Memory B cell (primary cell): ENCODE results near the gene OCLN.
"Not testable (repeated sequence)": the region's sequence is repeated elsewhere in the genome, so short reads cannot be mapped to it uniquely, and the experiment has no call there.

Source experiments
- ATAC-seq: fragments of 150-1000 bp; cut with Tn5 transposase; 2 replicates; pipeline ENCODE4 v1.10.0; 2021; ENCODE audit warnings: low read depth, mild to moderate bottlenecking, moderate library complexity
- DNase-seq, 2 donors: peaks; one replicate each; pipeline ENCODE4 v3.0.0; 2022; ENCODE audit warnings: low spot score in 2 of 2
- H3K27ac Mint-ChIP-seq: one replicate; pipeline ENCODE4 v1.8.0; 2022; ENCODE audit warnings: mild to moderate bottlenecking, moderate library complexity, mixed read lengths
- H3K27me3 Mint-ChIP-seq: one replicate; pipeline ENCODE4 v1.8.0; 2022; ENCODE audit warnings: mixed read lengths
- H3K36me3 Mint-ChIP-seq: one replicate; pipeline ENCODE4 v1.8.0; 2022; ENCODE audit warnings: mild to moderate bottlenecking, mixed read lengths
- H3K4me1 Mint-ChIP-seq: one replicate; pipeline ENCODE4 v1.8.0; 2022; ENCODE audit warnings: mixed read lengths
- H3K4me3 Mint-ChIP-seq: one replicate; pipeline ENCODE4 v1.8.0; 2022; ENCODE audit warnings: mild to moderate bottlenecking, moderate library complexity, mixed read lengths
- H3K9me3 Mint-ChIP-seq: one replicate; pipeline ENCODE4 v1.8.0; 2022; ENCODE audit warnings: mixed read lengths

The OCLN gene

DNA sequence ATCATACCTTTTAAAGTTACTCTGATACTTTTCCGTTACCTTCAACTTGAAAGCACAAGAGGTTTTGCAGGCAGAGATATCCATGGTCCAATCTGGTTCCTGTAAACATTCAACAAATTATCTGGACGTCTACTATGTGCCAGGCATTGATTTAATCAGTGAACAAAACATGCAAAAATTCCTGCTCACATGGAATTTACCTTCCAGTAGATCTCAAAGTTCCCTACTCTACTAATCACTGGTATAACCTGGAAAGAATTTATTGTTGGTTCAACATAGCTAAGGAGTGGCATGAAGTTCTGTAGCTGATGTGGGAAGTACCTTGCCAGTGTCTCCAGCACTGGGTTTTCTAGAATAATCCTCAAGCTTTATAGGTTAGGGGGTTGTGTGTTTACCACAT is 9.8 kb downstream of the OCLN start:
- H3K36me3 Mint-ChIP-seq, result no peaks in the 10 kb centered on the region
- no peaks in the 10 kb centered on the region for H3K4me1 Mint-ChIP-seq
- no peak overlapping the region for H3K4me3 Mint-ChIP-seq
- H3K9me3 Mint-ChIP-seq, result no peaks in the 10 kb centered on the region
- no peak for DNase-seq
- no peak for ATAC-seq
- H3K27me3 Mint-ChIP-seq, result no peaks in the 10 kb centered on the region
- no peak overlapping the region for H3K27ac Mint-ChIP-seq

DNA sequence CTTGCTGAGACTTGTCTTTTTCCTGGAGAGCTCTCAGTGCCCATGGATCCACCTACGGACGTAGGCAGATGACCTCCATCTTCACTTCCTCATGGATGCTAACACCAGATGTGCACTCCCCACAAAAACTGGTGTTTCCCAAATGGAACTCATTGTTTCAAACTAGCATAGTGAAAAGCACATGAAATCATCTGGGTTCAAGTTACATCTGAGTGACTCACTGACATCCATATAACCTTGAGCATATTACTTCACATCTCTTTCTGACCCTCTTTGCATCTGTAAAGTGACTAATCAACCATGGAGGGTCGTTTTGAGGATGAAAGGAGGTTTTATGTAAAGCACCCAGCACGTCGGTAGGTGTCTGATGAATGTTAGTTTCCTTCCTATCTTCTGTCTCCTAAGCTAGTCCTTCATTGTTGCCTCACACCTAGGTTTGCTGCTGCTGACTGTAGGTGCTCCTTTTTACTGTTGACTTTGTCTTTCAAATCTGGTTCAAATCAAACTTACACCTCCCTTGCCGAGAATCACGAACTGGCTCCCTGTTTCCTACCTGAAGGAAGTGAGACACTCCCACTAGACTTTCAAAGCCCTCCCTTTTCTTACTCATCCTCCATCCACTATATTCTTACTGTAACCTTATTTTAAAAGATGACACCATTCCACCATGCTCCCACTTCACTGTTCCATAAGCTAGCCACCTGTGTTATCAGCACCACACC is 10.3 kb downstream of the OCLN start:
- ATAC-seq (no peak), DNase-seq (no peak)
- Mint-ChIP-seq H3K4me1 (no peaks in the 10 kb centered on the region), H3K36me3 (no peaks in the 10 kb centered on the region), H3K27ac (no peak overlapping the region), H3K9me3 (no peaks in the 10 kb centered on the region), H3K4me3 (no peak overlapping the region), H3K27me3 (no peaks in the 10 kb centered on the region)

DNA sequence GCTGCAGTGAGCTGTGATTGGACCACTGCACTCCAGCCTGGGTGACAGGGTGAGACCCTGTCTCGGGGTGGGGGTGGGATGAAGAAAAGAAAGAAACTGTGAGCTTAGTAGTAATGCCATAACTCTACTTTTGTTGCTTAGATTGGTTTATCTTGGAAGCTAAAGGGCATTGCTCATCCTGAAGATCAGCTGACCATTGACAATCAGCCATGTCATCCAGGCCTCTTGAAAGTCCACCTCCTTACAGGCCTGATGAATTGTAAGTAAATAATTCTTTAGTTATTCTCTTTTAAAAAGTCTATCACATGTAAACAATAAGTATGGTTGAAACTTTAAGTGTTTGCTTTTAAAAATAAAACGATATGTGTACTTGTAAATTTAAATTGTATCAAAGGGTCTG is 11.4 kb downstream of the OCLN start:
- Mint-ChIP-seq H3K36me3 (no peaks in the 10 kb centered on the region), H3K4me1 (no peaks in the 10 kb centered on the region), H3K4me3 (no peak overlapping the region), H3K27me3 (no peaks in the 10 kb centered on the region), H3K9me3 (no peaks in the 10 kb centered on the region), H3K27ac (no peak overlapping the region)
- DNase-seq (no peak), ATAC-seq (no peak)

DNA sequence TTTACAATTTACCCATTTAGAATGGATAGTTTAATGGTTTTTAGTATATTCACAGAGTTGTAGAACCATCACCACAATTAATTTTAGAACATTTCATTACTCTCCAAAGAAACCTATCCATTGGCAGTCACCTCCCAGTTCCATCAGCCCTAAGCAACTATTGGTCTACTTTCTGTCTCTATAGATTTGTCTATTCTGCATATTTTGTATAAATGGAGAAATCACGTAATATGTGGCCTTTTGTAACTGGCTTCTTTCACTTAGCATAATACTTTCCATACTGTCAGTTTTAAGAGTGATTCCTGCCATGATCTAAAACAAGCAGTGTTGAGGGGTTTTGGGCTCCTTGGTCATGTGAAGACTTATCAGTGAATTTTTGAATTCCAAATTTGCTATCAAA is 12.7 kb downstream of the OCLN start:
- ATAC-seq, result no peak
- no peak overlapping the region for H3K27ac Mint-ChIP-seq
- H3K4me1 Mint-ChIP-seq, result no peaks in the 10 kb centered on the region
- DNase-seq, result no peak
- H3K36me3 Mint-ChIP-seq, result no peaks in the 10 kb centered on the region
- no peaks in the 10 kb centered on the region for H3K27me3 Mint-ChIP-seq
- H3K4me3 Mint-ChIP-seq, result no peak overlapping the region
- H3K9me3 Mint-ChIP-seq, result no peaks in the 10 kb centered on the region

DNA sequence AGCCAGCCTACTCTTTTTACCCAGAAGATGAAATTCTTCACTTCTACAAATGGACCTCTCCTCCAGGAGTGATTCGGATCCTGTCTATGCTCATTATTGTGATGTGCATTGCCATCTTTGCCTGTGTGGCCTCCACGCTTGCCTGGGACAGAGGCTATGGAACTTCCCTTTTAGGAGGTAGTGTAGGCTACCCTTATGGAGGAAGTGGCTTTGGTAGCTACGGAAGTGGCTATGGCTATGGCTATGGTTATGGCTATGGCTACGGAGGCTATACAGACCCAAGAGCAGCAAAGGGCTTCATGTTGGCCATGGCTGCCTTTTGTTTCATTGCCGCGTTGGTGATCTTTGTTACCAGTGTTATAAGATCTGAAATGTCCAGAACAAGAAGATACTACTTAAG is 16.6 kb downstream of the OCLN start:
- ATAC-seq, result no peak
- no peaks in the 10 kb centered on the region for H3K9me3 Mint-ChIP-seq

DNA sequence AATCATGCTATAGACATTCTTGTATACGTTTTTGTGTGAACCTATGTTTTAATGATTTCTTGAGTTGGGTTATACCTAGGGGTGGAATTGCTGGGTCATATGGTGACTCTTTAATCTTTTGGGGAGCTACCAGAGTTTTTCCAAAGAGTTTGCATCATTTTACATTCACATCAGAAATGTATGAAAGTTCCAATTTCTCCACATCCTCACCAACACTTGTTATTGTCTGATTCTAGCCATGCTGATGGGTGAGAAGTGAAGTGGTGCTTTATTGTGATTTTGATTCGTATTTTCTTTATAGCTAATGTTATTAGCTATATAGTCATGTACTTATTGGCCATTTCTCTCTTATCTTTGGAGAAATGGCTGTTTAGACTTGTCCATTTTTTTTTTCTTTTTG is 18.1 kb downstream of the OCLN start:
- H3K27me3 Mint-ChIP-seq, result peaks cover 3% of the 10 kb centered on the region
- no peak overlapping the region for H3K4me3 Mint-ChIP-seq
- no peak overlapping the region for H3K27ac Mint-ChIP-seq
- DNase-seq (no peak), ATAC-seq (no peak)
- no peaks in the 10 kb centered on the region for H3K9me3 Mint-ChIP-seq
- no peaks in the 10 kb centered on the region for H3K4me1 Mint-ChIP-seq
- no peaks in the 10 kb centered on the region for H3K36me3 Mint-ChIP-seq

More for the DNA sequence above, 16.6 kb downstream of the OCLN start:
- Mint-ChIP-seq H3K27me3 (peaks cover 3% of the 10 kb centered on the region), H3K27ac (no peak overlapping the region), H3K36me3 (no peaks in the 10 kb centered on the region), H3K4me1 (no peaks in the 10 kb centered on the region), H3K4me3 (no peak overlapping the region)
- DNase-seq, result no peak

DNA sequence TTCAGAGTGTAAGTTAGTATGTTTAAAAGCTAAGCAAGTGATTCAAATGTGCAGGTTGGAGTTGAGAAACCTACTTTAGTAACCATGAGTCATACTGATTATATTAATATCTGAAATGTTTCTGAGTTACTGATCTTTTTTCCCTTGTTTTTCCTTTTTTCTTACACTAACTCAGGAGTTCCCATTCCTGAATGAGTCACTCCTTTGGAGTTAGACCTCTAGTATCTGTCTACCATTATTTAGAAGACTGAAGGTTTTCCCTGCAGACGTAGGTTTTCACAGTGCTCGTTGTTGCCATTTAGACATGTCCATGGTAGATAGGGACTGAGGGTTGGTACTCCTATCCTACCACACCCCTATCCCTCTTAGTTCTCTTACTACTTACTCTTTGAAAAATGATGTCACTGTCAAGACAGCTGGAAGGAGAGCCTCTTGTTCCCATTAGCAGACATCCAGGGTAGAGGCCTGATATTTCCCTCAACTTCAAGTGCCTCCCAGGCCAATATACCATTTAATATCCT is 20.2 kb downstream of the OCLN start:
- DNase-seq (no peak), ATAC-seq (no peak)
- Mint-ChIP-seq H3K4me1 (no peaks in the 10 kb centered on the region), H3K27me3 (peaks cover 3% of the 10 kb centered on the region), H3K9me3 (no peaks in the 10 kb centered on the region), H3K36me3 (no peaks in the 10 kb centered on the region), H3K4me3 (no peak overlapping the region), H3K27ac (no peak overlapping the region)

DNA sequence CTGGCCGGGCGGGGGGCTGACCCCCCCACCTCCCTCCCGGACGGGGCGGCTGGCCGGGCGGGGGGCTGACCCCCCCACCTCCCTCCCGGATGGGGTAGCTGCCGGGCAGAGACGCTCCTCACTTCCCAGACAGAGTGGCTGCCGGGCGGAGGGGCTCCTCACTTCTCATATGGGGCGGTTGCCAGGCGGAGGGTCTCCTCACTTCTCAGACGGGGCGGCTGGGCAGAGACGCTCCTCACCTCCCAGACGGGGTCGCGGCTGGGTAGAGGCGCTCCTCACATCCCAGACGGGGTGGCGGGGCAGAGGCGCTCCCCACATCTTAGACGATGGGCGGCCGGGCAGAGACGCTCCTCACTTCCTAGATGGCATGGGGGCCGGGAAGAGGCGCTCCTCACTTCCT is 23.0 kb downstream of the OCLN start:
- not testable (repeated sequence) for H3K4me3 Mint-ChIP-seq, H3K4me1 Mint-ChIP-seq, H3K27me3 Mint-ChIP-seq, H3K9me3 Mint-ChIP-seq, ATAC-seq, DNase-seq, H3K36me3 Mint-ChIP-seq, H3K27ac Mint-ChIP-seq

DNA sequence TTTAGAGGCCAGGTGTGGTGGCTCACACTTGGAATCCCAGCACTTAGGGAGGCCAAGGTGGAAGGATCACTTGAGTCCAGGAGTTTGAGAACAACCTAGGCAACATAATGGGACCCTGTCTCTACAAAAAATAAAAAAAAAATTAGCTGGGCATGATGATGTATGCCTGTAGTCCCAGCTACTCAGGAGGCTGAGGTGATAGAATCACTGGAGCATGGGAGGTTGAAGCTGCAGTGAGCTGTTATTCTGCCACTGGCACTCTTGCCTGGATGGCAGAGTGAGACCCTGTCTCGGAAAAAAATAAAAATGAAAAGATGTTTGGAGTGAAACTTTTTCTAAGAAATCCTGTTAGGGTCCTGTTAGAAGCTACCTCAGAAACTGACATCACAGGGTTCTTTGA is 24.2 kb downstream of the OCLN start:
- H3K4me1 Mint-ChIP-seq, result no peaks in the 10 kb centered on the region
- H3K27ac Mint-ChIP-seq, result no peak overlapping the region
- no peaks in the 10 kb centered on the region for H3K9me3 Mint-ChIP-seq
- no peaks in the 10 kb centered on the region for H3K36me3 Mint-ChIP-seq
- DNase-seq, result no peak
- peaks cover 3% of the 10 kb centered on the region for H3K27me3 Mint-ChIP-seq
- no peak for ATAC-seq
- H3K4me3 Mint-ChIP-seq, result no peak overlapping the region

DNA sequence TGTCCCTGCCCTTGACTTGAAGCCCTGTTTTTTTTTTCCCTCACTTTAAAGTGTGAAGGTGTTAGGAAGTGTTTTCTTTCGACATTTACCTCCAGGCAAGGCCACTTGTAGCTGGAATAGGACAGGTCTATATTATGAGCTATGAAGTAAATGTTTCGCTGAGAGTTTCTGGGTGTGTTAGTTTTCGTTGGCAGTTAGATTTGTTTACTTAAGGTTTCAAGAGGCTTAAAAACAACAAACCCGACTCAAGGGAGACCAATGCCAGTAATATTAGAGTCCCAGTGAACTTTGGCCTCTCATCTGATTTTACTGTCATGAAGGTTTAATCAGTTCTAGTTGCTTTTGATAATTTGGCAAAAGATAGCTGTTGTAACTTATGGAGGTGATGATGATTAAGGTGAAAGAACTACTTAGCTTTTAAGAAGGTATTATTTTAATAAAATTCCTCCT is 25.2 kb downstream of the OCLN start:
- Mint-ChIP-seq H3K9me3 (no peaks in the 10 kb centered on the region), H3K27ac (no peak overlapping the region), H3K4me1 (no peaks in the 10 kb centered on the region), H3K4me3 (no peak overlapping the region), H3K27me3 (peaks cover 2% of the 10 kb centered on the region), H3K36me3 (no peaks in the 10 kb centered on the region)
- DNase-seq (no peak), ATAC-seq (no peak)

DNA sequence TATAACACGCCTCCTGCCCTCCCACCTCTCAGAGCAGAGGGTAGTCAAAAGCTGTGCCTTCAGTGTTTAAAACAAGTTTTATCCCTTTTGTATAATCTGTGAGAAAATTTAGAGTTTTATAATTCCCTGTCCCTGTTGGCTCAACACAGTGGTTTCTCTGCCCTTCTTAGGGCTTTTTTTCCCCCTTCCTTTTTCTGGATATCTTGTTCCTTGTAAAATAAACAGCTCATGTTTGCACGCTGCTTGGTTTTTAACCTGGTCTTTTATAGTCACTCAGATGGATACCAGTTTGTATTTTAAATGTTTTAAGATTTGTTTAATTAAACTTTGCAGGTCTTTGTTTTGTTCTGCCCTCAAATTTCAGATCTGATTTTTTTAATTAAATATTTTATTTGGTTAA is 26.7 kb downstream of the OCLN start:
- Mint-ChIP-seq H3K4me3 (no peak overlapping the region), H3K9me3 (no peaks in the 10 kb centered on the region), H3K27me3 (no peaks in the 10 kb centered on the region), H3K36me3 (no peaks in the 10 kb centered on the region), H3K4me1 (no peaks in the 10 kb centered on the region), H3K27ac (no peak overlapping the region)
- ATAC-seq (no peak), DNase-seq (no peak)

DNA sequence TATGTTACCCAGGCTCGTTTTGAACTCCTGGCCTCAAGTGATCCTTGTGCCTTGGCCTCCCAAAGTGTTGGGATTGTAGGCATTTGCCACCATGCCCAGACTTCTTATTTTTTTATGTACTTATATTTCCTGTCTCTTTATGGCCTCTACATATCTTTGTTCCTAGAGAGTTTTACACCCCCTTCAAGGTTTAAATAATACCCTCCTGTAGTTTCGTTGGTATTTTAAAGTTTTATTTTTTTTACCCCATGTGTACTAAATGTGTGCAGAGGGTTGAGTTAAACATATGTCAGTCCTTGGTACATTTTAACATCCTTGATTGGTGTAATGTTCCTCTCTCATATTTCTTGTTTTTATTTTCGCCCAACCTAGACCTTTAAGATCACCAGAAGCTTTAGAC is 29.4 kb downstream of the OCLN start:
- DNase-seq (no peak), ATAC-seq (no peak)
- H3K27ac Mint-ChIP-seq, result no peak overlapping the region
- no peaks in the 10 kb centered on the region for H3K9me3 Mint-ChIP-seq
- no peaks in the 10 kb centered on the region for H3K36me3 Mint-ChIP-seq
- H3K4me3 Mint-ChIP-seq, result no peak overlapping the region
- H3K4me1 Mint-ChIP-seq, result no peaks in the 10 kb centered on the region
- H3K27me3 Mint-ChIP-seq, result peaks cover 2% of the 10 kb centered on the region

DNA sequence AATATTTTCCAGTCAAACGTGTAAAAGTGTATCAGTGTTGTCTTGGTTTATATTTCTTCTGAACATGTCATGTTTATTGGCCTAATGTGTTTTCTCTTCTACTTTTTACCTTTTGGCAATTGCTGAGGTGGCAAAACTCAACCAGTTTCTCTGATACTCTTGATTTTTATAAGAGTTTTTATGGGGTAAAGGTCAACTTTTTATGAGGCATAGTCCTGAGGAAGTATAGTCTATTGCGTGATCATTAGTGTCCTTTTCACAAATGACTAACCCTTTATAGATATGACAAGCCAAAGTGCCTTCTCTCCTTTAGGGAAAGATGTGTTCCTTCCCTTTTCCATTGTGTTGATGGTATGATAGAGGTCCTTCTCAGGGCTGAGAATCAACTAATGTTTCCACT is 32.9 kb downstream of the OCLN start:
- Mint-ChIP-seq H3K4me1 (no peaks in the 10 kb centered on the region), H3K4me3 (no peak overlapping the region), H3K9me3 (no peaks in the 10 kb centered on the region), H3K27me3 (peaks cover 4% of the 10 kb centered on the region), H3K36me3 (no peaks in the 10 kb centered on the region), H3K27ac (no peak overlapping the region)
- ATAC-seq (no peak), DNase-seq (no peak)

DNA sequence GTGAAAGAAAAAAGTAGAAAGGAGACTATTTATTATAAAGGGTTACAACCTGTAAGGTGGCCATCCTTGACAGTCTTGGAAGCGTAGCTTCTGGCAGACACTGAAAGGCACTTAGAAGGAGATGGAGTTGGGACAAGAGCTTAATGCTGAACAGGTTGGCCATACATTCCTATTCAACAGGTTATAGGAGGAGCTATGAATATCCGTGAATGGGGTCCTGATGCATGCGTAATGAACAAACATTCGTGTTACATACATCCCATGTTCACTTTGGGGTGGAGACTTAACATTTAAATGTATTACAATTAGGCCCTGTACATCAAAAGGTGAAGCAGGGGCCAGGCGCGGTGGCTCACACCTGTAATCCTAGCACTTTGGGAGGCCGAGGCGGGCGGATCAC is 34.1 kb downstream of the OCLN start:
- no peak overlapping the region for H3K4me3 Mint-ChIP-seq

DNA sequence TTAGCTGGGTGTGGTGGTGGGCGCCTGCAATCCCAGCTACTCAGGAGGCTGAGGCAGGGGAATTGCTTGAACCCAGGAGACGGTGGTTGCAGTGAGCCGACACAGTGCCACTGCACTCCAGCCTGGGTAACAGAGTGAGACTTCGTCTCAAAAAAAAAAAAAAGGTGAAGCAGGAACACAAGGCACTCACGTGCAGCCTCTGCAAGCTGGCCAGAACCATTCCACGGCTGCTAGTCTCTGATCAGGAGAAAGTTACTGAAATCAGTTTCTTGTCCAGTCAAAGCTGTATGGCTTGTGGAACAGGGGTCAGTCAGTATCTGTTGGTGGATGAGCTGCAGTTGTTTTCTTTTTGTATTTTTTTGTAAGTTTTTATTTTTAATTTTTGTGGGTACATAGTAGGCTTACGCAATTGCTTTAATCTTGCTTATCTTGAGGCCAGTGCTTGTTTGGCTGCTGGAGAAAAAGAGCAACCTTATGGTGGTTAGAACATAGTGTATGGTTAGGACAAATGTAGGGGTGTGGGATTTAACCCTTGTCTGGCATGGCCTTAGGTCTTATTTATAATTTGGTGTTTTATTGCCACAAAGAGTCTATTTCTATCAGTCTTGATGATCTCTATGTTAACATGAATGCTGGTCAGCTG is 34.7 kb downstream of the OCLN start:
- DNase-seq (no peak), ATAC-seq (no peak)
- no peaks in the 10 kb centered on the region for H3K36me3 Mint-ChIP-seq
- no peak overlapping the region for H3K27ac Mint-ChIP-seq
- no peaks in the 10 kb centered on the region for H3K9me3 Mint-ChIP-seq
- H3K4me1 Mint-ChIP-seq, result no peaks in the 10 kb centered on the region
- no peak overlapping the region for H3K4me3 Mint-ChIP-seq
- peaks cover 12% of the 10 kb centered on the region for H3K27me3 Mint-ChIP-seq

More for the DNA sequence above, 34.1 kb downstream of the OCLN start:
- H3K9me3 Mint-ChIP-seq, result no peaks in the 10 kb centered on the region
- peaks cover 10% of the 10 kb centered on the region for H3K27me3 Mint-ChIP-seq
- ATAC-seq, result no peak
- no peaks in the 10 kb centered on the region for H3K36me3 Mint-ChIP-seq
- H3K27ac Mint-ChIP-seq, result no peak overlapping the region
- no peak for DNase-seq
- H3K4me1 Mint-ChIP-seq, result no peaks in the 10 kb centered on the region
